Medulla oblongata (tissue), 1 donor: ENCODE measurements around the gene NHLH2.

Source experiments
- DNase-seq: peaks from one replicate; pipeline ENCODE4 v3.0.0-alpha.2; 2015; ENCODE audit errors: extremely low spot score

NHLH2 gene

GRCh38 chr1:115802416-115802815 lies 38.5 kb downstream of the NHLH2 start:
- no peak for DNase-seq

- no peak for DNase-seq
Measured at GRCh38 chr1:115797486-115797885, 43.4 kb downstream of the NHLH2 start.

- no peak for DNase-seq
Measured at GRCh38 chr1:115796897-115797296, 44.0 kb downstream of the NHLH2 start.

GRCh38 chr1:115796036-115796435 lies 44.9 kb downstream of the NHLH2 start:
- DNase-seq, result no peak

GRCh38 chr1:115794976-115795639 lies 45.8 kb downstream of the NHLH2 start:
- DNase-seq, result no peak

DNA sequence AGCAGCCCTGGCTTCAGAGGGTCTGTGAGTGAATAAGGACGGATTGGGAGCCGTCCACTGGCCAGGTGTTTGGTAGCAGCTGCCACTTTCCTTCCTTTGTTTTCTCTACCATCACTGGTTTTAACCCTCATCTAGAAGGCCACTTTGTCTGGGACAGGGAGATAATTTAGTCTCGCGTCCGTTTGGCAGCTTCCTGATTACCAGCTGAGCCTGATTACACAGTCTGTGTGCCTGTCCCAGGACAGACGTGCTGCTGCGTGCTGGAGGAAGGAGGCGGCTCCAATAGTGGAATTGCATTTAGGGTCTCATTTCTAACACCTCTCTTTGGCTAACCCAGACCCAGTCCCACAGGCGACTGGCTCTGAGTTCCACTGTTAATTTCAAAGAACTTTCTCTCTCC lies 47.8 kb downstream of the NHLH2 start:
- DNase-seq, result no peak

DNA sequence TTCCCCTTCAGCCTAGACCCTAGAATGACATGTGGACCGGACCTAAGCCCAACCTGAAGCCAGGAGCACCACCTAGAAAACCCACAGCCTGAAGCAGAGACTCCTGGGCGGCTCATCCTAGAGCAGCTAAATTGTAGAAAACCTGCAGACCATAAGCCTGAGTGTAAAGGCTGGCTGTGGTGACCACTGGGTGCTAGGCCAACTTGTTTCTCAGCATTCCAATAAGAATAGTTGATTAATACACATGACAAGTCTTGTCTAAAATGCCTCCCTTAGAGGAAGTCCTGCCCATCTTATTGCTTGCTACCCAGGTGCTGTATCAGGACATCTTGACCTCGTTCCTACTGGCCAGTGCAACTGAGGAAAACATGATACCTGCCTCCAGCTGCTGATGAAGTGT lies 49.1 kb downstream of the NHLH2 start:
- no peak for DNase-seq

DNA sequence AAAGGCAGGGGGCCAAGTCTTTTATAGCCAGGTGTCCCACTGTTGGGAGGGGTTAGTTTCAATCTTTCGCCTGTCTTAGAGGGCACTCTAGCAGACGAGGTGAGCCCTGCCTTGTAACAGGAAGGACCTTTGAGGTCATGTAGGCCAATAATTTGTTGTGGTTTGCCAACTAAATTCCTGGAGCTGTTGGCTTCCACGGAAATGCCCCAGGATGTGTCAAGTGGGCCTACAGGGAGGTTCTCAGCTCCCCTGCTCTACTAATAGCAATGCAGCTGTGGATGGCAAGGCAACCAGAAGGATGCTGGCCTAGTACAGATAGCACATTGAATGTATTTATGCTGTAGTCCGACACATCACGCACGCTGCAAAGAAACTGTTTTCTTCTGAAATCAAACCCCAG lies 50.1 kb downstream of the NHLH2 start:
- DNase-seq, result no peak

GRCh38 chr1:115790356-115790755 lies 50.6 kb downstream of the NHLH2 start:
- DNase-seq, result no peak
